Forelimb muscle (tissue), 1 donor: Measurements from ENCODE around the gene DYNLT5. TPM values are rescaled to one million over a fixed set of nuclear protein-coding genes. Genes with fewer than 3 reads are reported as not detected.
"Not testable (repeated sequence)": the region's sequence is repeated elsewhere in the genome, so short reads cannot be mapped to it uniquely, and the experiment has no call there.

ENCODE experiments used
- DNase-seq: peaks from one replicate; pipeline ENCODE4 v3.0.0-alpha.2; 2013; ENCODE audit warnings: low read depth
- polyA plus RNA-seq: library from polyadenylated mRNA; unstranded; fragments of 120-200 nt; gene quantifications from one replicate; pipeline ENCODE4 v1.2.1, GENCODE V29; 2013; ENCODE audit not compliant: insufficient read length

The DYNLT5 gene
- polyA plus RNA-seq, 1 donor = 5.2 TPM

GRCh38 chr1:66750577-66750976 is 1.7 kb upstream of the DYNLT5 start:
- no peak for DNase-seq

GRCh38 chr1:66751160-66751559 is 1.1 kb upstream of the DYNLT5 start:
- DNase-seq = no peak

GRCh38 chr1:66752671-66753371 is 562 bp downstream of the DYNLT5 start:
- no peak for DNase-seq

GRCh38 chr1:66757722-66758240 is 5.5 kb downstream of the DYNLT5 start:
- DNase-seq = no peak

- DNase-seq = peak; percentile 39
Observed at GRCh38 chr1:66758241-66758755, 6.0 kb downstream of the DYNLT5 start.

GRCh38 chr1:66760506-66760905 is 8.2 kb downstream of the DYNLT5 start:
- DNase-seq = no peak

GRCh38 chr1:66761221-66761620 is 9.0 kb downstream of the DYNLT5 start:
- DNase-seq = no peak

- no peak for DNase-seq
Observed at GRCh38 chr1:66764994-66765578, 12.8 kb downstream of the DYNLT5 start.

GRCh38 chr1:66767626-66768025 is 15.4 kb downstream of the DYNLT5 start:
- no peak for DNase-seq

- no peak for DNase-seq
Observed at GRCh38 chr1:66768965-66769364, 16.7 kb downstream of the DYNLT5 start.

- DNase-seq = no peak
Observed at GRCh38 chr1:66769512-66770229, 17.4 kb downstream of the DYNLT5 start.

GRCh38 chr1:66770240-66770639 is 18.0 kb downstream of the DYNLT5 start:
- no peak for DNase-seq

GRCh38 chr1:66770694-66771093 is 18.4 kb downstream of the DYNLT5 start:
- DNase-seq = no peak

GRCh38 chr1:66773227-66773626 is 21.0 kb downstream of the DYNLT5 start:
- DNase-seq = no peak

- DNase-seq = no peak
Observed at GRCh38 chr1:66774438-66774837, 22.2 kb downstream of the DYNLT5 start.

- no peak for DNase-seq
Observed at GRCh38 chr1:66775646-66776045, 23.4 kb downstream of the DYNLT5 start.

GRCh38 chr1:66777831-66778230 is 25.6 kb downstream of the DYNLT5 start:
- DNase-seq = no peak

GRCh38 chr1:66778266-66778665 is 26.0 kb downstream of the DYNLT5 start:
- no peak for DNase-seq

GRCh38 chr1:66778969-66779368 is 26.7 kb downstream of the DYNLT5 start:
- DNase-seq = no peak

GRCh38 chr1:66779475-66780078 is 27.3 kb downstream of the DYNLT5 start:
- no peak for DNase-seq

- DNase-seq = not testable (repeated sequence)
Observed at GRCh38 chr1:66785800-66786199, 33.5 kb downstream of the DYNLT5 start.

- DNase-seq = no peak
Observed at GRCh38 chr1:66787641-66788040, 35.4 kb downstream of the DYNLT5 start.
